Activated CD8-positive, alpha-beta memory T cell treated with anti-CD3 and anti-CD28 coated beads, Interleukin-2, amount 50 U/mL, for 4 hours (primary cell): ENCODE data around the gene ZNF274.
"Not testable (repeated sequence)": the region's sequence is repeated elsewhere in the genome, so short reads cannot be mapped to it uniquely, and the experiment has no call there.

Source experiments
- DNase-seq: peaks from one replicate; pipeline ENCODE4 v3.0.0-alpha.2; 2020

ZNF274 gene

GRCh38 chr19:58182989-58183816 lies at the start of gene ZNF274:
TSS of gene ZNF274 (plus strand) at chr19:58183061. CDS start at chr19:58183966, 905 bp downstream.
- DNase-seq = peak; percentile 95

GRCh38 chr19:58134244-58134643 lies 48.6 kb upstream of the ZNF274 start:
- DNase-seq = no peak

- DNase-seq = no peak
Measured at GRCh38 chr19:58145849-58146248, 37.0 kb upstream of the ZNF274 start.

- not testable (repeated sequence) for DNase-seq
Measured at GRCh38 chr19:58147475-58147874, 35.4 kb upstream of the ZNF274 start.

GRCh38 chr19:58150328-58150921 lies 32.4 kb upstream of the ZNF274 start, which contains the start of gene ZNF329:
TSS of gene ZNF329 (minus strand) at chr19:58150789. CDS start at chr19:58129503, 21,286 bp downstream.
- peak; percentile 93 for DNase-seq

GRCh38 chr19:58153386-58153785 lies 29.5 kb upstream of the ZNF274 start:
- no peak for DNase-seq

GRCh38 chr19:58154287-58154678 lies 28.6 kb upstream of the ZNF274 start:
- DNase-seq = no peak

GRCh38 chr19:58154679-58155648 lies 27.9 kb upstream of the ZNF274 start:
- DNase-seq = peak; percentile 99

GRCh38 chr19:58157045-58157728 lies 25.7 kb upstream of the ZNF274 start:
- no peak for DNase-seq

GRCh38 chr19:58166268-58166667 lies 16.6 kb upstream of the ZNF274 start:
- DNase-seq = no peak

- no peak for DNase-seq
Measured at GRCh38 chr19:58166708-58167280, 16.1 kb upstream of the ZNF274 start.

- no peak for DNase-seq
Measured at GRCh38 chr19:58170860-58171259, 12.0 kb upstream of the ZNF274 start.

GRCh38 chr19:58181902-58182576 lies 822 bp upstream of the ZNF274 start:
- DNase-seq = peak; percentile 63

- peak; percentile 71 for DNase-seq
Measured at GRCh38 chr19:58182577-58182988, 278 bp upstream of the ZNF274 start.

- DNase-seq = no peak
Measured at GRCh38 chr19:58183817-58184215, 955 bp downstream of the ZNF274 start.

GRCh38 chr19:58196901-58197616 lies 14.2 kb downstream of the ZNF274 start:
- no peak for DNase-seq

- DNase-seq = no peak
Measured at GRCh38 chr19:58203814-58204475, 21.1 kb downstream of the ZNF274 start.

- DNase-seq = no peak
Measured at GRCh38 chr19:58204566-58204965, 21.7 kb downstream of the ZNF274 start.

GRCh38 chr19:58209577-58209976 lies 26.7 kb downstream of the ZNF274 start:
- no peak for DNase-seq
